Fibroblast of skin of back (primary cell): ENCODE measurements around the gene CD300A.
A peak's percentile ranks its signal among the peaks of the same experiment; 100 is the strongest.
"Not testable (repeated sequence)": the region's sequence is repeated elsewhere in the genome, so short reads cannot be mapped to it uniquely, and the experiment has no call there.

Experiments used
- DNase-seq: peaks from one replicate; pipeline ENCODE4 v3.0.0-alpha.2; 2013

Gene CD300A

GRCh38 chr17:74485022-74485743 is 18.7 kb downstream of the CD300A start:
- no peak for DNase-seq

GRCh38 chr17:74485841-74486240 is 19.4 kb downstream of the CD300A start:
- no peak for DNase-seq

GRCh38 chr17:74488276-74488675 is 21.8 kb downstream of the CD300A start:
- DNase-seq, result not testable (repeated sequence)

- DNase-seq, result no peak
These were observed 24.3 kb downstream of the CD300A start for GRCh38 chr17:74490716-74491115.

DNA sequence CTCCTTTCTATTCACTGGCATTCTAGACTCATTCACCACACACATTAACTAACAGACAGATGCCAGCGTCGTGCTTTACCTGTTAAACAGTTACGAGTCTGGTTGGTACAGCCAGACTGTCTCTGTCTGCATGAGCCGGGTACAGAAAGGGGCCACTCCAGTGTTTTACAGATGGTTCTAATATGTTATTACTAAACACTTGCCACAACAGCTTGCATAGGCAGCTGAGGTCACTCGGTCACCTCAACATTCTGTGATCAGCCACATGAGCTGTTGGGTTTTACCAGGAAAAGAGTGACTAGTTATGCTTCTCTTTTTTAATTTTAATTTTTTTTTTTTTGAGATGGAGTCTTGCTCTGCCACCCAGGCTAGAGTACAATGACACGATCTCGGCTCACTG is 25.2 kb downstream of the CD300A start:
- no peak for DNase-seq

DNA sequence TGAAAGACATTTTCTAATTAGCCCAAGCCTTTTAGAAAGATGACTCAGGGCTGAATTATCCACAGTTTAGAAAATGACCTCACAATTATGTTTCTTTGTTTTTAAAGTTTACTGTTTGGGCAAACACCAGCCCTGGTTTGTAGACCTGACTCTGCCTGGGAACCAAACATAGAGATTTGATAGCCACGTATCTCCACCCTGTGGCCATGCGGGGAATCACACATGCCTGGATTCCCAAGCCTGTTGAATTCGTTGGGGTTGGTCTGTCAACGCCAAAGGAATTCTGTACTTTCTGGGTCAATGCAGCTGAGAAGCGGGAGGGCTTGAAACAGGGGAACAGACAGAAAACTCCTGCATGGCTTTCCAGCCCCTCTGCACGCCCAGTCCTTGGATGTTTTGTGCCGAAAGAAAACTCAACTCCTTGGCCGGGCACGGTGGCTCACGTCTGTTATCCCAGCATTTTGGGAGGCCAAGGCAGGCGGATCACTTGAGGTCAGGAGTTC is 26.9 kb downstream of the CD300A start:
- DNase-seq, result peak; percentile 51

DNA sequence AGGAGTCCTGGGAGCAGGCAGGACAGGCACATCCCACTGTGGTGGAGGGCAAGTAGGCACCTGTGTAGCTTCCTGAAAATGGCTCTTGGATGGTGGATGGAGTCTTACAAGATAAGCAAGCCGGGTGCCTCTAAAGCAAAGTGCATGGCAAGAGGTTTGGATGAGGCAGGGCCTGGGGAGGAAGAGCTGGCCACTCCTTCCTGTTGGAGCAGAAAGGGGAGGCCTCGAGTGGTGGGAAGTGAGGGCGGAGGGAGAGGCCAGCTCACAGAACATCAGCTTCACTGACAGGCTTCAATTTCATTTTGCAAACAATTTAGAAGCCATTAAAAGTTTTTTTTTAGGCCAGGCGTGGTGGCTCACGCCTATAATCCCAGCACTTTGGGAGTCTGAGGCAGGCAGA is 31.0 kb downstream of the CD300A start:
- DNase-seq, result no peak

DNA sequence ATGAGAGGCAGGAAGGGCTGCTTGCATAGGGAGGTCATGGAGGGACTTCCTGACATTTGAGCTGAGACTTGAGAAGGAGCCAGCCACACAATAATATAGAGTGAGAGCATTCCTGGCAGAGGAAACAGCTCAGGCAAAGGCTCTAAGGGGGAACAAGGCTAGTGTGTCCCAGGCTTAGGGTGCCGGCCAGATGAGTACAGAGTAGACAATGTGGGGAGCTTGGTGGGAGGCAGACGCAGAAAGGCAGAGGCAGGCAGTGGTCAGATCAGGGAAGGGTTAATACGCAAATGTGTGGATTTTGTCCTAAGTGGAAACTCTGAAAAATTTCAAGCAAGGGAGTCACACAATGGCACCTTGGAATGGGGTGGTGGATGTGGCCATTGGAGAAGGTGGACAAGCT is 33.6 kb downstream of the CD300A start:
- no peak for DNase-seq

- no peak for DNase-seq
These were observed 36.4 kb downstream of the CD300A start for GRCh38 chr17:74502861-74503260.

GRCh38 chr17:74503949-74504348 is 37.5 kb downstream of the CD300A start:
- DNase-seq, result not testable (repeated sequence)

DNA sequence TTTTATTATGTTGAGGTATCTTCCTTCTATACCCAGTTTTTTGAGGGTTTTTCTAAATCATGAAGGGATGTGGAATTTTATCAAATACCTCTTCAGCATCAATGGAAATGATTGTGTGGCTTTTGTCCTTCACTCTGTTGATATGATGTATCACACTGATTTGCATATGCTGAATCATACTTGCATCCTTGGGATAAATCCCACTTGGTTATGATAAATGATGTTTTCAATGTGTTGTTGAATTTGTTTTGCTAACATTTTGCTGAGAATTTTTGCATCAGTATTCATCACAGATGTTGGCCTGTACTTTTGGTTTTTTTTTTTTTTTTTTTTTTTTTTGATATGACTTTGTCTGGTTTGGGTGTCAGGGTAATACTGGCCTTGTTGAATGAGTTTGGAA is 41.7 kb downstream of the CD300A start:
- DNase-seq, result no peak

- DNase-seq, result no peak
These were observed 45.6 kb downstream of the CD300A start for GRCh38 chr17:74512036-74512435.

GRCh38 chr17:74512624-74513091 is 46.2 kb downstream of the CD300A start:
- no peak for DNase-seq

GRCh38 chr17:74513987-74514631 is 47.7 kb downstream of the CD300A start:
- peak; percentile 35 for DNase-seq

- no peak for DNase-seq
These were observed 48.3 kb downstream of the CD300A start for GRCh38 chr17:74514632-74515334.

DNA sequence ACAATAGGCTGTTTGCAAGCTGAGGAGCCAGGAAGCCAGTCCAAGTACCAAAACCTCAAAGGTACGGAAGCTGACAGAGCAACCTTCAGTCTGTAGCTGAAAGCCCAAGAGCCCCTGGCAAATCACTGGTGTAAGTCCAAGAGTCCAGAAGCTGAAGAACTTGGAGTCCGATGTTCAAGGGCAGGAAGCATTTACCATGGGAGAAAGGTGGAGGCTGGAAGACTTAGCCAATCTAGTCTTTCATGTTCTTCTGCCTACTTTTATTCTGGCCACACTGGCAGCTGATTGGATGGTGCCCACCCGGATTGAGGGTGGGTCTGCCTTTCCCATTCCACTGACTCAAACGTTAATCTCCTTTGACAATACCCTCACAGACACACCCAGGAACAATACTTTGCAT is 49.5 kb downstream of the CD300A start:
- DNase-seq, result no peak

DNA sequence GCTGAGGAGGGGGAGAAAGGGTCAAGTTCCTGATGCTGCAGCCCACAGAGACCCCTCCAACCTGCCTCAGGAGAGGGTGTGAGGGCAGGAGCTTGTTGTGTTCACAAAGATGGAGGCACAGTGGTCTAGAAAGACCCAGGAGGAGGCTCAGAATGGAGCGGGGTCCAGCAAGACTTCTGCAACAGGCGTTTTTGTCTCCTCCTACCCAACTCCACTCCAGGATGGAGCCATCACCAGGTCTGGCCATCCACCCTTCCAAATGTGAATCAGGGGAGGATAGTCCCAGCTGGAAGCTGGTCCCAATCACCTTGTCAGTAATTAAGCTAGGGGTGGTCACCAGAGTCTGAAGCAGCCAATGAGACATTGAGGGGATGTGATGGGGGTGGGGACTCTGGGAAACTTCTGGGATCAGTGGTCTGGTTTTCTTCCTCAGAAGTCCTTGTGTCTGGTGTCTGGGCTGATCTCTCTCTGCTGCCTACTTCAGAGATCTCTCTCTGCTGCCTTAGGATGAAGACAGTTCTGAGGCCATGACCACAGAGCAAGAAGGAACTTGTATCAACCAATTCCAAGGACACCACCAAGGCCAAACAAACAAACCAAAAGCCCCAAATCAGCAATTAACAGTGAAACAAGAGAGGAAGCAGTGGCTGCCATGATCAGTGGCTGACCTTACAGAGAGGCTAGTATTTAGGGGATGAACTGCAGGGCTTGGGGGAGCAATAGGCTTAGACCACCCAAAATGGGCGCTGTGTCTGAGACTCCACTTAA is 50.3 kb downstream of the CD300A start:
- no peak for DNase-seq

GRCh38 chr17:74518413-74518981 is 52.1 kb downstream of the CD300A start:
- DNase-seq, result not testable (repeated sequence)

DNA sequence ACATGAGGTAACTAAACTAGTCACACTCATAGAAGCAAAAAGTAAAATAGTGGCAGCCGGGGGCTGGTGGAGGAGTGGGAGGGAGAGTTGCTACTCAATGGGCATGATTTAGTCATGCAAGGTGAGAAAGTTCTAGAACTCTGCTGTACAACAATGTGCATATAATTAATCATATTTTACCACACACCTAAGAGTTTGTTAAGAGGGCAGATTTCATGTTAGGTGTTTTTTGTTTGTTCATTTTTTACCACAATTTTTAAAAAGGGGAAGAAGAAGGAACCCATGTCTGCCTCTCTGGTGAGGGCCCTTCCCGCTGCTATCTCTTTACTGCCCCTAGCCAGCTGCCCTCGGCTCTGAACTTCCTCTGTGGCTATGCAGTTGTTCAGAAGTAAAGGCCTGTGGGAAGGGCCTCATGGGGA is 53.6 kb downstream of the CD300A start:
- no peak for DNase-seq

- no peak for DNase-seq
These were observed 54.5 kb downstream of the CD300A start for GRCh38 chr17:74520790-74521480.

- DNase-seq, result no peak
These were observed 55.3 kb downstream of the CD300A start for GRCh38 chr17:74521701-74522201.
